GM19099 (cell line): ENCODE data around the gene ACSF3.

ENCODE experiments used
- POLR2A ChIP-seq: IDR thresholded peaks from 3 replicates; pipeline ENCODE4 v1.6.1; 2011; ENCODE audit warnings: low read depth; ENCODE audit not compliant: insufficient read length; ENCODE audit errors: extremely low read depth

The ACSF3 gene

GRCh38 chr16:89183975-89184676 lies 90.5 kb downstream of the ACSF3 start:
- TF ChIP-seq POLR2A: no peak

DNA sequence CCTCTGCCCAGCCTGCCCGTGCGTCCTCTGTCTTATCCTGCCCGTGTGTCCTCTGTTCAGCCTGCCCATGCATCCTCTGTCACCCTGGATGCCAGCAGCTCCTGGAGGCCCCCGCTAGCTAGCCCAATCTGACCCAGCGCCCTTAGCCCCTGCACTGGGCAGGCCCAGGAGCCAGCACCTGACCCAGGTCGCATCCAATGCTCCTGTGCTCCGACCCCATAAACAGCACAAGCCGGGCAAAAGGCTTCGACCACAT lies 91.0 kb downstream of the ACSF3 start:
- TF ChIP-seq POLR2A: no peak

DNA sequence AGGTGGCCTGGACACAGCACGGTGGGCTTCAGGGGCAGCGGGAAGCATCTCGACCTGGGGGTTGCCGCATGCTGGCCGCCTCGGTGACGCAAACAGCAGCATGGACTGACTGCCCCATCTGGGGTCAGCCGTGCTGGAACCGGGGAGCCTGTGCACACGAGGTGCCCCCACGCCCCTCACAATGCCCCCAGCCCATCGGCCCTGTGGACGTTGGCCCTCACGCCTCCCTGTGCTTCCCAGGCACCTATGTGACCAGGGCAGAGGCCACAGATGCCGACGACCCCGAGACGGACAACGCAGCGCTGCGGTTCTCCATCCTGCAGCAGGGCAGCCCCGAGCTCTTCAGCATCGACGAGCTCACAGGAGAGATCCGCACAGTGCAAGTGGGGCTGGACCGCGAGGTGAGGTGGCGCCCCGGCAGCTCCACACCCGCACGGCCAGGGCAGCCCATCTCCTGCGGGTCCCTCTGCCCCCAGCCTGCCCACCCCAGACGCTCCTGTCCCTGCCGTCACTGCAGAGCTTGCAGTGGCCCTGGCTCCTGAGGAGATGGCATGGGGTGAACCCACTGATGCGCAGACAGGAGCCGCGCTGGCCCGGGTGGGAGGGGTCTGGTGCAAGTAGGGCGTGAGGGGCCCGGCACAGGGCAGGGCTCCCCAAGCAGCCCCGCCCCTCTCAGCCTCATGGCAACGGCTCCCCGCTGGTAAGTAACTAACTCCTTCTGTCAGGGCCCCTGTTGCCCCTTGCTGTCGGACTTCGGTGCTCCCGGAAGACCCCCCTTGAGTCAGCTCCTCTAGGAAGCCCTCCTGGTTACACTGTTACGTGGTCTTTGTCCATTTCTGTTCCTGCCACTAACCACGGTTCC lies 91.5 kb downstream of the ACSF3 start:
- TF ChIP-seq POLR2A: no peak

DNA sequence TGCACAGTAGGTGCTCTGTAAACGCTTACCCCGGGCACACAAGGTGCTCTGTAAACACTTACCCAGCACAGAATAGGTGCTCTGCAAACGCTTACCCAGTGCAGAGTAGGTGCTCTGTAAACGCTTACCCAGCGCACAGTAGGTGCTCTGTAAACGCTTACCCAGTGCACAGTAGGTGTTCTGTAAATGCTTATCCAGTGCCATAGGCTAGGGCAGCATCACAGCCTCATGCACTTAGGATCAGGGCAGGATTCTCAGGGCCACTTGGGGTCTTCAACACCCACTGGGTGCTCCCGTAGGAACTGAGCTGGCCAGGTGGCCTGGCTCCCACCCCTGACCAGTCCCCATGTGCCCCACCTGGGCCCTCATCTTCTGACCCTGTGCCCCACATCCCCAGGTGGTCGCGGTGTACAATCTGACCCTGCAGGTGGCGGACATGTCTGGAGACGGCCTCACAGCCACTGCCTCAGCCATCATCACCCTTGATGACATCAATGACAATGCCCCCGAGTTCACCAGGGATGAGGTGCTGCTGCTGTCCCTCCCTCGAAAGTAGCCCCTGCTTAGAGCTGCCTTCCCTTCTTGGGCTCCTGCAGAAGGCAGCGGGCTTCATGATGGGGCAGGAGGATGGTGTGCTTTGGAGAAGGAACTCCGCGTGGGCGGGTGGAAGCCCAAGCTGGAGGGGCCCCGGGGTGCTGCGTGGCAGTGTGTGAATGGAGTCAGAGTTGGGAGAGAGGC lies 93.5 kb downstream of the ACSF3 start:
- no peak for TF ChIP-seq POLR2A

- TF ChIP-seq POLR2A: no peak
These were observed 94.2 kb downstream of the ACSF3 start for GRCh38 chr16:89187770-89188392.

GRCh38 chr16:89189358-89190025 lies 95.8 kb downstream of the ACSF3 start:
- no peak for TF ChIP-seq POLR2A

GRCh38 chr16:89190150-89190958 lies 96.7 kb downstream of the ACSF3 start:
- no peak for TF ChIP-seq POLR2A

DNA sequence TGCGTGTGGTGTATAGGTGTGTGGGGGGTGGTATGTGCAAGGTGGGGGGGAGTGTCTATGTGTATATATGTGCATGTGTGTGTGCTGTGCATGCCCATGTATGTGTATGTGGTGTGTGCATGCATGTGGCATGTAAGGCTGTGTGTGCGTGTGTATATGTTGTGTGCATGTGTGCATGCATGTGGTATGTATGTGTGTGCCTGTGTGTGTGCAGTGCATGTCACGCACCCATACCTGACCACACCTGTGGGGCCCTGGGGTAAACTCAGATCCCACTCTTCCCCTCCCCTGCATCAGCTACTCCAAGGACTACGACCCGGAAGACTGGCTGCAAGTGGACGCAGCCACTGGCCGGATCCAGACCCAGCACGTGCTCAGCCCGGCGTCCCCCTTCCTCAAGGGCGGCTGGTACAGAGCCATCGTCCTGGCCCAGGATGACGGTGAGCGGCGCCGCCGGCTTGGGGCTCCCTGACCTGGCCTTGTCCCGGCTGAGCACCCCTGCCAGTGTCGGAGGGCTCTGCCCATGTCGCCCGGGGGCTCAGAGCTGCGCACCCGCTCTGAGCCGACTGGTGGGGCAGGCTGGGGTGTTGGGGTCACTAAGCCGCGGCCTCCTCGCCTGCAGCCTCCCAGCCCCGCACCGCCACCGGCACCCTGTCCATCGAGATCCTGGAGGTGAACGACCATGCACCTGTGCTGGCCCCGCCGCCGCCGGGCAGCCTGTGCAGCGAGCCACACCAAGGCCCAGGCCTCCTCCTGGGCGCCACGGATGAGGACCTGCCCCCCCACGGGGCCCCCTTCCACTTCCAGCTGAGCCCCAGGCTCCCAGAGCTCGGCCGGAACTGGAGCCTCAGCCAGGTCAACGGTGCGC lies 97.6 kb downstream of the ACSF3 start:
- no peak for TF ChIP-seq POLR2A

- TF ChIP-seq POLR2A: no peak
These were observed 98.2 kb downstream of the ACSF3 start for GRCh38 chr16:89191901-89192185.

- no peak for TF ChIP-seq POLR2A
These were observed 99.4 kb downstream of the ACSF3 start for GRCh38 chr16:89192956-89193575.

DNA sequence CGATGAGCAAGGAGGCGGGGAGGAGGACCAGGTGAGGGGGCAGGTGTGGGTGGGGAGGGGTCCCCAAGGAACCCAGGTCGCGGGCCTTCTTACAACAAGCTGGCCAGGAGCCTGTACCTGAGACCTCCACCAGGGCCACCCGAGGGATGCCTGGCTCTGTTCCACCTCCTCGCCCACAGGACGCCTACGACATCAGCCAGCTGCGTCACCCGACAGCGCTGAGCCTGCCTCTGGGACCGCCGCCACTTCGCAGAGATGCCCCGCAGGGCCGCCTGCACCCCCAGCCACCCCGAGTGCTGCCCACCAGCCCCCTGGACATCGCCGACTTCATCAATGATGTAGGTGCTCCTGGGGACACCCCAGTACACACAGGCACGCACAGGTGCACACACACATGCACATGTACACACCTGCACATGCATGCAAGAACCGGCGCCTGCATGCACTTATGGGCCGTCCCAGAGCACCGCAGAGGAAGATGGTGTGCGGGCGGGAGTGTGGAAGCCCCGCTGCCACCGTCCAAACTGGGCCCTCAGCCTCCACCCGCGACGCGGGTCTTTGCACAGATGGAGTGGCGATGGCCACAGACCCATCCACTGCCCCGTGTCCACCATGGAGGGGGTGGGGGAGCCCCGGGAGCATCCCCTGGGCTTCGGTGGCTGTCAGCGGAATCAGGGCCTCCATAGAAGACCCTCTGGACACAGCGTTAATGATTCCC lies 100.1 kb downstream of the ACSF3 start:
- no peak for TF ChIP-seq POLR2A
